SKM-1 treated with dmso at 0.1 percent for 144 hours (cell line): ENCODE data around the gene BTBD7.

Experiments used
- DNase-seq: peaks from one replicate; lab custom pipeline; 2025; ENCODE audit not compliant: unreplicated experiment; lab: John Stamatoyannopoulos, UW

BTBD7 gene

DNA sequence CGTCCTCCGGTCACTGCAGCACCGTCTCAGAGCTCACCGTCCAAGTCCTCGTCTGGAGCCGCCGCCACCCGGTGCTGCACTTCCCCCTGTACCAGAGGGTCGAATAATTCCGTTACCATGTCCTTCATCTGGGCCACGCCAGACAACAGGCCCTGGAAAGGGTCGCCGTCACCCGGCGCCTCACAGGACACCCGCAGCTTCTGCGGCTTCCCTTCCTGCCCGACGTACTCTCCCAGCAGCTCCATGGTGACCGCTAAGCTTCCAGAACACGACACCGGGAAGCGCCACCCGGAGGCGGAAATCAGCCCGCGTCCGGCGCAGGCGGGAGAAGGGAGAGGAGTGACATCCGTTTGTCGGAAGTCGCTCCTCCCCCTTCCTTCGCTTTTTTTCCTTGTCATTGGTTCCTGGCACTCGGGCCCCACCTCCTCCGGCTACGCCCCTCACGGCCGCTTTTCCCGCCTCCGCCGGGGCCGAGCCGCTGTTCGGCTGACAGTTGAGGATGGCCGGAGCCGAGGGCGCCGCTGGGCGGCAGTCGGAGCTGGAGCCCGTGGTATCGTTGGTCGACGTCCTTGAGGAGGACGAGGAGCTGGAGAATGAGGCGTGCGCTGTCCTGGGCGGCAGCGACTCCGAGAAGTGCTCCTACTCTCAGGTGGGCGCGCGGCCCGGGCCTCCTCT, 125.9 kb downstream of the BTBD7 start, which contains the start of the genes GON7 and UBR7:
Gene GON7, minus strand, starts transcription at position 273 of the 675 bp plus-strand sequence. Its CDS starts 28 bp downstream, at position 245.
Gene UBR7, plus strand, starts transcription at position 464 of the 675 bp plus-strand sequence. Its CDS starts 36 bp downstream, at position 500.
- DNase-seq, result peak; percentile 86

DNA sequence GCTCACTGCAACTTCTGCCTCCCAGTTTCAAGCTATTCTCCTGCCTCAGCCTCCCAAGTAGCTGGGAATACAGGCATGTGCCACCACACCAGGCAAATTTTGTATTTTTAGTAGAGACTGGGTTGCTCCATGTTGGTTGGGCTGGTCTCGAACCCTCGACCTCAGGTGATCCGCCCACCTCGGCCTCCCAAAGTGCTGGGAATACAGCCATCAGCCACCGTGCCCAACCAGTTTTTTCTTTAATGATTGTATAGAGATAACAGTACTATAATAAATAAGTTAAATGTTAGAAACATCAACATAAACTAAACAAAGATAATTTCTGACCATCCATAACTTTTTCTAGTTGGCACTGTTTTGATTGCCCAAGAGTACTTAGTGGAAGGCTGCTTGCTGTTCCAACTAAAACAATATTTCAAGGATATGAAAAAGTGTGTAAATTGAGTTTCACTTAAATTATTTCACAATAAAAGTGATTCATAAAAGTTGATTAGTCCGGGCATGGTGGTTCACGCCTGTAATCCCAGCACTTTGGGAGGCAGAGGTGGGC, 131.6 kb downstream of the BTBD7 start:
- no peak for DNase-seq

DNA sequence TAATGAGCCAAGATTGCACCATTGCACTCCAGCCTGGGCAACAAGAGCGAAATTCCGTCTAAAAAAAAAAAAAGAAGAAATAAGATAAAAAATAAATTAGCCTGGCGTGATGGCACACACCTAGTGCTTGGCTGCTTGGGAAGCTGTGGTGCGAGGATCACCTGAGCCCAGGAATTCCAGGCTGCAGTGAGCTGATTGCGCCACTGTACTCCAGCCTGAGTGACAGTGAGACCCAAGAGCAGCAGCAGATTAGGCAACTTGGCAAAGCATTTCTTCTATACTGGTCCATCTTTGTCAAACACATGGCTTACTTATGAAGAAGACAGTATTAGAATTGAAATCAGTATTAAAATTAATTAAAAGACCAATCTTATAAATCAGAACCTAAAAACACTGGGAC, 132.3 kb downstream of the BTBD7 start:
- DNase-seq, result no peak

GRCh38 chr14:93199031-93199430, 133.8 kb downstream of the BTBD7 start:
- no peak for DNase-seq

GRCh38 chr14:93195316-93195999, 137.4 kb downstream of the BTBD7 start:
- DNase-seq, result no peak
